NB4 (cell line): ENCODE data around the gene FMNL2.

Experiments
- DNase-seq: peaks from one replicate; pipeline ENCODE4 v3.0.0; 2010; ENCODE audit warnings: low read depth
- H3K4me3 ChIP-seq: one replicate; pipeline ENCODE4 v1.5.1; 2011; ENCODE audit warnings: mild to moderate bottlenecking, low read depth, low read length, moderate library complexity
- CTCF ChIP-seq: IDR thresholded peaks from one replicate; pipeline ENCODE4 v1.5.1; 2012; ENCODE audit warnings: low read depth, low read length
- MAX ChIP-seq: IDR thresholded peaks from 2 replicates; pipeline ENCODE4 v1.6.1; 2011; ENCODE audit warnings: low read depth, low read length
- MYC ChIP-seq: IDR thresholded peaks from 2 replicates; pipeline ENCODE4 v1.6.1; 2011; ENCODE audit warnings: low read depth, low read length
- POLR2A ChIP-seq: IDR thresholded peaks from 2 replicates; pipeline ENCODE4 v1.6.1; 2011; ENCODE audit warnings: mild to moderate bottlenecking; ENCODE audit not compliant: insufficient read length; ENCODE audit errors: extremely low read depth

FMNL2 gene

DNA sequence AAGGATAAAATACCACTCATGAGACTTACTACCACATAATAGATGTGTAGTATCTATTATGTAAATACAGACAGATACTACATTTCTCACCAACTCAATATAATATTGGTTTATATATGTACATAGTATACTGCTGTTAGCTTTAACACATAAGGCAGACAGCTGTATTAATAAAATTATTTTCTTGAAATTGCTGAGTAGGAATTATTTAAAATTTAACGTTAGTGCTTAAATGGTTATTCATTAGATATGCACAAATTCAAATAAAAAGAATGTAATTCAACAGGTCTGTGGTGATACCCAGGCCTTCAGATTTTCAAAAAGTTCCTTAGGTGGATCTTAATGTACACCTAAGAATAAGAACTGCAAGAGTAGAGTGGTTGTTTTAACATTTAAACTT, 323.2 kb downstream of the FMNL2 start:
- no peak for DNase-seq
- TF ChIP-seq CTCF (no peak), MAX (no peak), POLR2A (no peak), MYC (no peak)
- H3K4me3 ChIP-seq, result no peak overlapping the region

DNA sequence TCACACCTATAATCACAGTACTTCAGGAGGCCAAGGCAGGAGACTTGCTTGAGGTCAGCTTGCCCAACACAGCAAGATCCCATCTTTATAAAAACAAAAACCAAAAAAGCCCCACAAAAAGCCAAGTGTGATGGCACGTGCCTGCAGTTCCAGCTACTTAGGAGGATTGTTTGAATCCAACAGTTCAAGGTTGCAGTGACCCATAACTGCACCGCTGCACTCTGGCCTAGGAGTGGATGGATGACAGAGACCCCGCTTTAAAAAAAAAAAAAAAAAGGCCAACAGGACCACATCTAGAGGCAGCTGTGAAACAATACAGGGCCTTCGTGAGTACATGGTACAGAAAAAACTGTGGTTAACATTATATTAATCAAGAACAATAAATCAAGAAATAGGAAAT, 326.1 kb downstream of the FMNL2 start:
- no peak for TF ChIP-seq MAX
- TF ChIP-seq MYC, result no peak
- no peak for TF ChIP-seq POLR2A
- DNase-seq, result no peak
- no peak overlapping the region for H3K4me3 ChIP-seq

DNA sequence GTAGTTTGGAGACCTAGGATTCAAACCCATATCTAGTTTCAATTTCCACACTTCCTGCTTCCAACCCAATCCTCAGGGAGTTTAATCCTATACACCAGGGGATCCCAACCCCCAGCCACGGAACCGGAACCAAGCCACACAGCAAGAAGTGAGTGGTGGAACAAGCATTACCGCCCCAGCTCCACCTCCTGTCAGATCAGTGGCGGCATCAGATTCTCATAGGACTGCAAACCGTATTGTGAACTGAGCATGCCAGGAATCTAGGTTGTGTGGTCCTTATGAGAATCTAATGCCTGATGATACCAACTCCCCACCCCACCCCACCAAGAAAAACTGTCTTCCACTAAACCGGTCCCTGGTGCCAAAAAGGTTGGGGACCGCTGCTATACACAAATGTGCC, 329.8 kb downstream of the FMNL2 start:
- no peak overlapping the region for H3K4me3 ChIP-seq
- TF ChIP-seq CTCF, result no peak
- no peak for TF ChIP-seq MAX
- no peak for TF ChIP-seq POLR2A
- TF ChIP-seq MYC, result no peak
- DNase-seq, result no peak

GRCh38 chr2:152674334-152674733, 339.4 kb downstream of the FMNL2 start:
- H3K4me3 ChIP-seq, result no peak overlapping the region
- DNase-seq, result no peak
- TF ChIP-seq MAX, result no peak
- no peak for TF ChIP-seq MYC
- TF ChIP-seq POLR2A, result no peak
- TF ChIP-seq CTCF, result no peak

DNA sequence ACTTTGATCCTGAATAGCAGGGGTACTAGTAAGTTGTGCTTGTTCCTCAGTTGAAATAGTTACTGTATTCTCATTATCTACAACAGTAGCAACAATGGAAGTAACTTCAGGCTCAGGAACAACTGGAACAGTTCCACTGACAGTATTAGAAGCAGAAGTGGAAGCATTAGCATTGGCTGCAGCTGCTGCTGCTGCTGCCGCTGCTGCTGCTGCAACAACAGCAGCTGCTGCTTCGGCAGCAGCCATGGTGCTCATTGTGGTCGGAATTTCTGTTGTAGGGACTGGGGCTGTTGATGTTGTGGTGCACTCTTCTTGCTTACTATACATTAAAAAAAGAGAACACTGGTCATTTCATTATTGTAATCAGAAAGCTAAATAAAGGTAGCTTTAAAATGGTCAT, 341.5 kb downstream of the FMNL2 start:
- no peak for DNase-seq
- no peak overlapping the region for H3K4me3 ChIP-seq
- TF ChIP-seq MAX (no peak), MYC (no peak), CTCF (no peak), POLR2A (no peak)

DNA sequence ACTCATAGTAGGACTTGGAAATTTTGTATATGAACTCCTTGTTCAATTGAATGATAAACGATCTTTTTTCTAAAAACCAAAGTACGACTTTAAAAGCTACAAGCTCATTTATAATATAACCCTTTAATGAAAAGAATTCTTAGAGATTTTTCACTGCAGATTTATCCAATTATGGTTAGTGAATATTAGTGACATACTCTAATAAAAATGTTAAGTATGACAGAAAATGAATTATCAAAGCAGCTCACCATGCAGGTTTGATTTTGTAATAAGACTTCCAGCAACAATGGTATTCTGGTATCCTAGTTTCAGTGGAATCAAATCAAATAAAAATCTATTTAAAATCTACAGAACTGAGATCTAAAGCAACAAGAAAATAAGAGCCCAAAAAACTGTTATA, 343.8 kb downstream of the FMNL2 start:
- TF ChIP-seq MAX, result no peak
- TF ChIP-seq POLR2A, result no peak
- no peak for TF ChIP-seq MYC
- TF ChIP-seq CTCF, result no peak
- no peak overlapping the region for H3K4me3 ChIP-seq
- no peak for DNase-seq
